ENCODE measurements around the gene KHDC4.

The KHDC4 gene

DNA sequence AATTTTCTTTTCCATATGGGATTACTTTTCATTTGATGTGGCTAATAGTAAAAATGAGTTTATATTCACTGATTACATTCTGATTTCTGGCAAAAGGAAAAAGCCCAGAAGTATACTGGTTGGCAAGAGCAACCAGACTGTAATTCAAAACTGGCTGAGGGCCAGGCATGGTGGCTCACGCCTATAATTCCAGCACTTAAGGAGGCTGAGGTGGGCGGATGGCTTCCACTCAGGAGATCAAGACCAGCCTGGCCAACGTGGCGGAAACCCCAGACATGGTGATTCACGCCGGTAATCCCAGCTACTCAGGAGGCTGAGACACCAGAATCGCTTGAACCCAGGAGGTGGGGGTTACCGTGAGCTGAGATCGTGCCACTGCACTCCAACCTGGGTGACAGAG, 60.4 kb downstream of the KHDC4 start (continued):
- TF ChIP-seq MEIS1 (CRISPR knock-in tag; IDR thresholded peaks at IDR 0.05; ENCODE audit: borderline replicate concordance) (no peak), ZNF2 (tag by site-specific recombination; IDR thresholded peaks at IDR 0.05) (no peak), ZFHX2 (tag by site-specific recombination; conservative IDR thresholded peaks at IDR 0.05) (peak; percentile 85), FEZF1 (tag by site-specific recombination; IDR thresholded peaks at IDR 0.05) (no peak), ZNF549 (tag by site-specific recombination; IDR thresholded peaks at IDR 0.05) (no peak), ZNF433 (tag by site-specific recombination; IDR thresholded peaks at IDR 0.05; ENCODE audit: low read depth) (no peak), ZNF529 (tag by site-specific recombination; IDR thresholded peaks at IDR 0.05; ENCODE audit: insufficient replicate concordance) (no peak), ZBTB8A (tag by site-specific recombination; IDR thresholded peaks at IDR 0.05) (0 out of 2 replicates have a peak, but pooled peaks have one; percentile 31), KLF9 (tag by site-specific recombination; IDR thresholded peaks at IDR 0.05; ENCODE audit: low read depth) (peak; percentile 27; the same call in 1 of the 2 replicates), OVOL3 (tag by site-specific recombination; IDR thresholded peaks at IDR 0.05) (no peak), ZNF133 (tag by site-specific recombination; IDR thresholded peaks at IDR 0.05) (no peak), ZNF544 (tag by site-specific recombination; IDR thresholded peaks at IDR 0.05) (no peak), HOXA7 (CRISPR knock-in tag; IDR thresholded peaks at IDR 0.05; ENCODE audit: borderline replicate concordance) (no peak), ZNF138 (tag by site-specific recombination; IDR thresholded peaks at IDR 0.05; ENCODE audit: borderline replicate concordance) (no peak), ZNF600 (tag by site-specific recombination; IDR thresholded peaks at IDR 0.05) (peak; percentile 66; the same call in 1 of the 2 replicates), ZBTB17 (tag by site-specific recombination; IDR thresholded peaks at IDR 0.05) (peak; percentile 65), ZNF324 (tag by site-specific recombination; IDR thresholded peaks at IDR 0.05) (no peak), RBAK (tag by site-specific recombination; IDR thresholded peaks at IDR 0.05) (no peak), ZNF664 (tag by site-specific recombination; IDR thresholded peaks at IDR 0.05) (no peak)
- TF ChIP-seq, protein P1, sequence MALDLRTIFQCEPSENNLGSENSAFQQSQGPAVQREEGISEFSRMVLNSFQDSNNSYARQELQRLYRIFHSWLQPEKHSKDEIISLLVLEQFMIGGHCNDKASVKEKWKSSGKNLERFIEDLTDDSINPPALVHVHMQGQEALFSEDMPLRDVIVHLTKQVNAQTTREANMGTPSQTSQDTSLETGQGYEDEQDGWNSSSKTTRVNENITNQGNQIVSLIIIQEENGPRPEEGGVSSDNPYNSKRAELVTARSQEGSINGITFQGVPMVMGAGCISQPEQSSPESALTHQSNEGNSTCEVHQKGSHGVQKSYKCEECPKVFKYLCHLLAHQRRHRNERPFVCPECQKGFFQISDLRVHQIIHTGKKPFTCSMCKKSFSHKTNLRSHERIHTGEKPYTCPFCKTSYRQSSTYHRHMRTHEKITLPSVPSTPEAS (tag by site-specific recombination; IDR thresholded peaks at IDR 0.05) = no peak
- TF ChIP-seq, protein P2, sequence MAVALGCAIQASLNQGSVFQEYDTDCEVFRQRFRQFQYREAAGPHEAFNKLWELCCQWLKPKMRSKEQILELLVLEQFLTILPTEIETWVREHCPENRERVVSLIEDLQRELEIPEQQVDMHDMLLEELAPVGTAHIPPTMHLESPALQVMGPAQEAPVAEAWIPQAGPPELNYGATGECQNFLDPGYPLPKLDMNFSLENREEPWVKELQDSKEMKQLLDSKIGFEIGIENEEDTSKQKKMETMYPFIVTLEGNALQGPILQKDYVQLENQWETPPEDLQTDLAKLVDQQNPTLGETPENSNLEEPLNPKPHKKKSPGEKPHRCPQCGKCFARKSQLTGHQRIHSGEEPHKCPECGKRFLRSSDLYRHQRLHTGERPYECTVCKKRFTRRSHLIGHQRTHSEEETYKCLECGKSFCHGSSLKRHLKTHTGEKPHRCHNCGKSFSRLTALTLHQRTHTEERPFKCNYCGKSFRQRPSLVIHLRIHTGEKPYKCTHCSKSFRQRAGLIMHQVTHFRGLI (tag by site-specific recombination; IDR thresholded peaks at IDR 0.05) = no peak
- TF ChIP-seq, protein P3, sequence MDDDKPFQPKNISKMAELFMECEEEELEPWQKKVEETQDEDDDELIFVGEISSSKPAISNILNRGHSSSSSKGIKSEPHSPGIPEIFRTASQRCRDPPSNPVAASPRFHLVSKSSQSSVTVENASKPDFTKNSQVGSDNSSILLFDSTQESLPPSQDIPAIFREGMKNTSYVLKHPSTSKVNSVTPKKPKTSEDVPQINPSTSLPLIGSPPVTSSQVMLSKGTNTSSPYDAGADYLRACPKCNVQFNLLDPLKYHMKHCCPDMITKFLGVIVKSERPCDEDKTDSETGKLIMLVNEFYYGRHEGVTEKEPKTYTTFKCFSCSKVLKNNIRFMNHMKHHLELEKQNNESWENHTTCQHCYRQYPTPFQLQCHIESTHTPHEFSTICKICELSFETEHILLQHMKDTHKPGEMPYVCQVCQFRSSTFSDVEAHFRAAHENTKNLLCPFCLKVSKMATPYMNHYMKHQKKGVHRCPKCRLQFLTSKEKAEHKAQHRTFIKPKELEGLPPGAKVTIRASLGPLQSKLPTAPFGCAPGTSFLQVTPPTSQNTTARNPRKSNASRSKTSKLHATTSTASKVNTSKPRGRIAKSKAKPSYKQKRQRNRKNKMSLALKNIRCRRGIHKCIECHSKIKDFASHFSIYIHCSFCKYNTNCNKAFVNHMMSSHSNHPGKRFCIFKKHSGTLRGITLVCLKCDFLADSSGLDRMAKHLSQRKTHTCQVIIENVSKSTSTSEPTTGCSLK (tag by site-specific recombination; IDR thresholded peaks at IDR 0.05) = no peak
- TF ChIP-seq, protein P4, sequence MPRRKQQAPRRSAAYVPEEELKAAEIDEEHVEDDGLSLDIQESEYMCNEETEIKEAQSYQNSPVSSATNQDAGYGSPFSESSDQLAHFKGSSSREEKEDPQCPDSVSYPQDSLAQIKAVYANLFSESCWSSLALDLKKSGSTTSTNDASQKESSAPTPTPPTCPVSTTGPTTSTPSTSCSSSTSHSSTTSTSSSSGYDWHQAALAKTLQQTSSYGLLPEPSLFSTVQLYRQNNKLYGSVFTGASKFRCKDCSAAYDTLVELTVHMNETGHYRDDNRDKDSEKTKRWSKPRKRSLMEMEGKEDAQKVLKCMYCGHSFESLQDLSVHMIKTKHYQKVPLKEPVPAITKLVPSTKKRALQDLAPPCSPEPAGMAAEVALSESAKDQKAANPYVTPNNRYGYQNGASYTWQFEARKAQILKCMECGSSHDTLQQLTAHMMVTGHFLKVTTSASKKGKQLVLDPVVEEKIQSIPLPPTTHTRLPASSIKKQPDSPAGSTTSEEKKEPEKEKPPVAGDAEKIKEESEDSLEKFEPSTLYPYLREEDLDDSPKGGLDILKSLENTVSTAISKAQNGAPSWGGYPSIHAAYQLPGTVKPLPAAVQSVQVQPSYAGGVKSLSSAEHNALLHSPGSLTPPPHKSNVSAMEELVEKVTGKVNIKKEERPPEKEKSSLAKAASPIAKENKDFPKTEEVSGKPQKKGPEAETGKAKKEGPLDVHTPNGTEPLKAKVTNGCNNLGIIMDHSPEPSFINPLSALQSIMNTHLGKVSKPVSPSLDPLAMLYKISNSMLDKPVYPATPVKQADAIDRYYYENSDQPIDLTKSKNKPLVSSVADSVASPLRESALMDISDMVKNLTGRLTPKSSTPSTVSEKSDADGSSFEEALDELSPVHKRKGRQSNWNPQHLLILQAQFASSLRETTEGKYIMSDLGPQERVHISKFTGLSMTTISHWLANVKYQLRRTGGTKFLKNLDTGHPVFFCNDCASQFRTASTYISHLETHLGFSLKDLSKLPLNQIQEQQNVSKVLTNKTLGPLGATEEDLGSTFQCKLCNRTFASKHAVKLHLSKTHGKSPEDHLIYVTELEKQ (tag by site-specific recombination; IDR thresholded peaks at IDR 0.05; ENCODE audit: borderline replicate concordance) = no peak
- TF ChIP-seq, protein P5, sequence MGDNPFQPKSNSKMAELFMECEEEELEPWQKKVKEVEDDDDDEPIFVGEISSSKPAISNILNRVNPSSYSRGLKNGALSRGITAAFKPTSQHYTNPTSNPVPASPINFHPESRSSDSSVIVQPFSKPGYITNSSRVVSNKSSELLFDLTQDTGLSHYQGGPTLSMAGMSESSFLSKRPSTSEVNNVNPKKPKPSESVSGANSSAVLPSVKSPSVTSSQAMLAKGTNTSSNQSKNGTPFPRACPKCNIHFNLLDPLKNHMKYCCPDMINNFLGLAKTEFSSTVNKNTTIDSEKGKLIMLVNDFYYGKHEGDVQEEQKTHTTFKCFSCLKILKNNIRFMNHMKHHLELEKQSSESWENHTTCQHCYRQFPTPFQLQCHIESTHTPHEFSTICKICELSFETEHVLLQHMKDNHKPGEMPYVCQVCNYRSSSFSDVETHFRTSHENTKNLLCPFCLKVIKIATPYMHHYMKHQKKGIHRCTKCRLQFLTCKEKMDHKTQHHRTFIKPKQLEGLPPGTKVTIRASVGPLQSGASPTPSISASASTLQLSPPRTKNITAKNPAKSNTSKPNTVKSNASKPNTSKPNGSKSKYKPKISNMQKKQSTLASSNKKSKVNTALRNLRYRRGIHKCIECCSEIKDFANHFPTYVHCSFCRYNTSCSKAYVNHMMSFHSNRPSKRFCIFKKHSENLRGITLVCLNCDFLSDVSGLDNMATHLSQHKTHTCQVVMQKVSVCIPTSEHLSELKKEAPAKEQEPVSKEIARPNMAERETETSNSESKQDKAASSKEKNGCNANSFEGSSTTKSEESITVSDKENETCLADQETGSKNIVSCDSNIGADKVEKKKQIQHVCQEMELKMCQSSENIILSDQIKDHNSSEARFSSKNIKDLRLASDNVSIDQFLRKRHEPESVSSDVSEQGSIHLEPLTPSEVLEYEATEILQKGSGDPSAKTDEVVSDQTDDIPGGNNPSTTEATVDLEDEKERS (tag by site-specific recombination; IDR thresholded peaks at IDR 0.05) = no peak

Measured in HEK293 (cell line).